Measurements from ENCODE around the gene MAMDC2.

DNA sequence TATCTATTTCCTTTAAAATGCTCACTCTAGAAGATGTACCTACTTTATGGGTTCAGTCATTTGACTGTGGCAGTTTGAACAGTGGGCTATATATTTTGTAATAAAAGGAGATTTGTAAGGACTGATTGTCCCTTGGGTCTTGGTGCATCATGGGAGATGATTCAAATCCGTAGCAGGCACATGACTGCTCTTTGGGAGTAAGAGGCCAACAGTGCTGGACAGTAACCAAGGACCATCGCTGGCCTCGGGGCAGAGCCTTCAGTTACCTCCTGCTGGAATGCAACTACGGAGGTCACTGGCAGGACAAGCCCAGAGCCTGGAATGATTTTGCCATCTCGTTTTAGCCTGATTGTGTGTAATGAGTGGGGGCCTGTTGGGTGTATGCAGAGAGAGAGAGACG is 7.0 kb upstream of the MAMDC2 start:
- TF ChIP-seq, protein P1, sequence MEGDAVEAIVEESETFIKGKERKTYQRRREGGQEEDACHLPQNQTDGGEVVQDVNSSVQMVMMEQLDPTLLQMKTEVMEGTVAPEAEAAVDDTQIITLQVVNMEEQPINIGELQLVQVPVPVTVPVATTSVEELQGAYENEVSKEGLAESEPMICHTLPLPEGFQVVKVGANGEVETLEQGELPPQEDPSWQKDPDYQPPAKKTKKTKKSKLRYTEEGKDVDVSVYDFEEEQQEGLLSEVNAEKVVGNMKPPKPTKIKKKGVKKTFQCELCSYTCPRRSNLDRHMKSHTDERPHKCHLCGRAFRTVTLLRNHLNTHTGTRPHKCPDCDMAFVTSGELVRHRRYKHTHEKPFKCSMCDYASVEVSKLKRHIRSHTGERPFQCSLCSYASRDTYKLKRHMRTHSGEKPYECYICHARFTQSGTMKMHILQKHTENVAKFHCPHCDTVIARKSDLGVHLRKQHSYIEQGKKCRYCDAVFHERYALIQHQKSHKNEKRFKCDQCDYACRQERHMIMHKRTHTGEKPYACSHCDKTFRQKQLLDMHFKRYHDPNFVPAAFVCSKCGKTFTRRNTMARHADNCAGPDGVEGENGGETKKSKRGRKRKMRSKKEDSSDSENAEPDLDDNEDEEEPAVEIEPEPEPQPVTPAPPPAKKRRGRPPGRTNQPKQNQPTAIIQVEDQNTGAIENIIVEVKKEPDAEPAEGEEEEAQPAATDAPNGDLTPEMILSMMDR (IDR thresholded peaks at IDR 0.05): no peak
- TF ChIP-seq EZH2 (IDR thresholded peaks at IDR 0.05): no peak
- TF ChIP-seq EZH2phosphoT487 (IDR thresholded peaks at IDR 0.05): no peak
